IPS DF 4.7 (cell line): ENCODE results near the gene HOXB4.

Experiments used
- DNase-seq: peaks from one replicate; pipeline ENCODE4 v3.0.0-alpha.2; 2013; ENCODE audit warnings: low spot score; ENCODE audit errors: extremely low read depth

The HOXB4 gene

DNA sequence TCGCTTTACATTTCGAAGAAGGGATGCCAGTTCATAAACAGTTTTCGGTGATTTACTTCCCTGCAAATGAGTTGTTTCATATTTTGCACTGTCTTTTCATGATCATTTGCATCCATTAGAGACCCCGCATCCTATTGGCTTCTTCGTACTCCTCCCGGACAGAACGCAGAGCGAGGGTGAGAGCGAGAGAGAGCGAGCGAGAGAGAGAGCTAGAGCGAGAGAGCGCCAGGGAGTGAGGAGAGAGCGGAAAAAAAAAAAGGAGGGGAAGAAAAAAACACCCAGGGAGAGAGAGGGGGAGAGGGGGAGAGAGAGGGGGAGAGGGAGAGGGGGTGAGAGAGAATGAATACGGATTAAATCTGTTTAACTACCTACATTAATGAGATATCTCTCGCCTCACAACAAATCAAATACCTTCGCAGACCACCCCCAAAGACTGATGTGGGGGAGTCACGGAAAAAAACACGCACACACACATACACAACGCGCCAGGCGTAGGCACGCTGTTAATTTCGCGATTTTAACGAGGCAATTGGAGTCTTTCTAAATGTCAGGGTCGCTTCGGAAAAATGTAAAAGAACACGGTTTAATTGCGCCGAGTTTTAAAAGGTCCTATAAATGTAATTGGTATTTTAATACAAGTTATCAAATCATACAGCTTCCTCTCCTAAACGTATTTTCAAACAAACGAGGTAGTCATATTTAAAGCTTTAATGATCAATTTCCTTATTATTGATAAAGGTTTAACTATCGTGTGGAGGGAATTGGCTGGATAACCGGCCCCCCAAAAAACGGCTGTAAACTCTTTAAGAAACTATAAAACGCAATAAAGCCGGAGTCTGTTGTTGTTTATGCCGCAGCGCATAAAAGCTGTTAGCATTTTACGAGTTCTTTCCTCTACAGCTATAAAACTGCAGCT lies 37.2 kb upstream of the HOXB4 start, which contains the start of gene HOXB8:
HOXB8 (minus strand) TSS at position 246 of the 916 bp plus-strand sequence. CDS start 588 bp downstream, outside the sequence.
- DNase-seq = no peak

DNA sequence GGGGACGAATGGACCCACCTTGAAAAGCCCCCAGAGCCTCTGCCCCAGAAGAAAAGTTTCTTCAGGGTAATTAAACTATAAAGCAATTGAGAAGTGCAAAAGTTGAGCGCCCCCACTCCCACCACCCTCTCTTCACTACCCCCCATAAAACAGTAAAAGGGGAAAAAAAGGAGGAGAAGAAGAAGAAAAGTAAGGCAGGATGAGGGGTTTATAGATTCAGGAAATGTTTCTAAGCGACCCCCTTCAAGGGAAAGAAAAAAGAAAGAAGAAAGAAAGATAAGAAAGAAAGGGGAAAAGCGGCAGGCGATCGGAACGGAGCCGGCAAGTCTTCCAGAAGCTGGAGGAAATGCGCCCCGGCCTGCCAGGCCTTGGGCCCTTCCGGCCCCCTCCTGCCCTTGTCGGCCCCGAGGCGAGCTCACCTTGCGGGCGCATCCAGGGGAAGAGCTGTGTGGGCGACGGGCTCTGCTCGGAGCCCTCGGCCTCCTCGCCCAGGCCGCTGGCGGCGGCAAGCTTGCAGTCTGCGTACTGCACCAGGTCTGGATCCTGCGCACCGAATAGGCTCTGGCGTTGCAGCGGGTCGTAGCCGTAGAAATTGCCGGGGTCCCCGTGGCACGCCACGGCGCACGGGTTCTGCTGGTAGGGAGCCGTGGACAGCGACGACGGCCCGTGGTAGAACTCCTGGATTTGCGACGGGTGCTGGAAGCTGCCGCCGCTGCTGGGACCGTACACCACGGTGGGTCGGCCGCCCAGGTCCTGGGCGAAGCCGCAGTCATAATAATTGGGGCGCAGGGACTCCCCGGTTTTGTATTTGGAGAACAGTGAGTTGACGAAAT lies 35.9 kb upstream of the HOXB4 start:
- no peak for DNase-seq

DNA sequence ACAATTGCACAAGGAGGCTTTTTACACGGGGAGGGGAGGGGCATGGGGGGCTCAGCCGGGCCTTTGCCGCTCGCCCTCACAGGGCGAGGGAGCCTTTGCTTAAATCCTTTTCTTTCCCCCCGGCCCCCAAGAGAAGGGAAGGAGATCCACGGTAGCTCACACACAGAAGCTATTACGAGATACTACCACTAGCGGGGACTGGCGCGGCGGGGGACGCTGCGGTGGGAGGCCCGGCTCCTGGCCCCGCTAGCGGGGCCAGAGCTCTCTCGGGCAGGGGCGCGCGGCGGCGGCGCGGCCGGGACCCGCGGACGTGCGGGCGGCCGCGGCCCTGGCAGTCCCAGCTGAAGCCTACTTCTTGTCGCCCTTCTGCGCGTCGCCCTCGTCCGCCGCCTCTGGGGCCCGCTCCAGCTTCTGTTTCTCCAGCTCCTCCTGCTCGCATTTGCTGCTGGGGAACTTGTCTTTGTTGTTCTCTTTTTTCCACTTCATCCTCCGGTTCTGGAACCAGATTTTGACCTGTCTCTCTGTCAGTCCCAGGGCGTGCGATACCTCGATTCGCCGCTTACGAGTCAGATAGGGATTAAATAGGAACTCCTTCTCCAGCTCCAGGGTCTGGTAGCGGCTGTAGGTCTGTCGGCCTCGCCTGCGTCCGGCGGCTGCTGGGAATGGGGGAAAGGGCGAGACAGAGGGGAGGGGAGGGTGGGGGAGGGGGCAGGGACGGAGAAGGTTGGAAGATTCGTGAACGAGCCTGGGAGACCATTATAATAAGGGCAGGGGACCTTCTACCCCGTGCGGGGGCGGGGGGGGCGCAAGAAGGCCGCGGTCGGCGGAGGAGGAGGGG lies 34.9 kb upstream of the HOXB4 start:
- DNase-seq = no peak

GRCh38 chr17:48612456-48612853 lies 34.3 kb upstream of the HOXB4 start:
- no peak for DNase-seq

- no peak for DNase-seq
Observed at GRCh38 chr17:48611681-48612455, 33.7 kb upstream of the HOXB4 start.

DNA sequence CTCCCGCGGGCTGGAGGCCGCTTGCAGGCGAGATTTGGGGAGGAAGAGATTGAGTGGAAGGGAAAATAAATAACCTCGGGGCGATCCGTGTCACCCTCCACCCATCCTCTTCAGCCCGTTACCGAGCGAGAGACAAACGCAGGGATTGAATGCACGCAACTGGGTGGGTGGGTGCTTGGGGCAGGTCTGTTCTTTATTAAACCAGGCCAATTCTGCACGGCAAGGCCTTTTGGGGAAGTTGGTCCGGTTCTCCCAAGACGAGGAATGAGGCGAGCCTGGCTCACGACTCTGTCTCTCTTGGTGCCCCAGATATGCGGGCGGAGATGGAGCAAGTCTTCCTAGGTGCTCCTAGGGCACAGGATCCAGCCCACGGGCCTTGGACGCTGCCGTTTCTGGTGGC lies 33.1 kb upstream of the HOXB4 start:
- no peak for DNase-seq

DNA sequence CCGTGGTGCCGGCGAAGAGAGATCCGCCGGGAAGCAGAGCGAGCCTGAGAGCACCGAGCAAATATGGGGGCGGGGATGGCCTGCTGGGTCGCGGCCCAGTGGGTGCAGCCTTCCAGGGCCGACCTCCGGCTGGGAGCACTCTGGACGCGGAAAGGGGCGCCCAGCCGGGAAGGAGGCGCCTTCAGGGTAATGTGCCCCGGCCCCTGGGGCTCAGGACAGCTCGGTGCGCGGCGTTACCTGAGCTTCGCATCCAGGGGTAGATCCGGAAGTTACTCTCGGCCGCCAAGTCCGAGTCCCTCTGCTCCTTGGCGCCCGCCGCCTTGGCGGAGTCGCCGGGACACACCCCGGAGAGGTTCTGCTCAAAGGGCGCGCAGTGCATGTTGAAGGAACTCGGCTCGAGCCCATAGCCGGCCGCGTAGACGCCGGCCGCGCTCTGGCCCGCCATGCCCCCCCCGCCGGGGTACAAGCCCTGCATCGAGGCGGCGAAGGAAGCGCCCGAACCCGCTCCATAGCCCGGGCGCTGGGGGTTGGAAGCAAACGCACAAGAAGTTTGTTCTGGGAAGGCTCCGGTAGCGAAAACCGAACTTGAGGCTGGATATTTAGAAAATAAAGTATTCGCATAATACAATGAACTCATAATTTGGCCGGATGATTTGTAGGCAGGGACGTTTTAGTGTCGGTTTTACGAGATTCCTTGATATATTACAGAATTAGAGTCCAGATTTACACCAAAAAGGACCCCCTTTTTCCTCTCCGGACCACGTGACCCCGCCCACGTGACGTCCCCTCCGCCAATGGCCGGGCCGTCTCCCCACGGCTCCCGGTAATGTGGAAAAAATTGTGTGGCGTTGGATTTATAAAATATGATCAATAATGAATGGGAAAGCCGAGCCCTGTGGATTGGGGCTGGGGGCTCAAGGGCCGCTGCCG lies 32.4 kb upstream of the HOXB4 start, which contains the start of gene HOXB7:
HOXB7 (minus strand) TSS at position 736 of the 930 bp plus-strand sequence; CDS start at position 637, 99 bp downstream.
- no peak for DNase-seq

DNA sequence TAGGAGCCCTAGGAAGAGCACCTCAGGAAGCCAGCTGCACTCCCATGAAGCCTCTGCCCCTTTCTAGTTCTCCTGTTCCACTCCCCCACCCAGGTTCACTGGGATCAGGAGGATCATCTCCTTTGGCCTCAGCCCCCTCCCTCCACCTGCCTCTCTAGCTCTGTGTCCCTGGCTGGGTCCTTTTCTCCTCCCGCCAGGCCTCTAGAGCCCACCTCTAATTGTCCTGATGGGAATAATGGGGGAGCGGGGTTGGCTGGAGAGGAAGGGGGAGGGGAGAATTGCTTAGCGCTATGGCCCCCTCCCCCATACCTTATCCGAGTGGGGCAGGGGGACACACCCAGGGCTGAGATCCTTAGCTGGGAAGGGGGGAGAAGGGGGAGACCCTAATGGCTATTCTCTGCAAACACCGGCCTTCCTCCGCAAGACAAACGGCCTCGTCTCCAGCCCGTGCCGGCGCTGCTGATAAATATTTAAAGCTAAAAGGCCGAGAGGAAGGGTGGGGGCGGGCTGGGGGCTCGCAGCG lies 31.7 kb upstream of the HOXB4 start:
- no peak for DNase-seq

- DNase-seq = no peak
Observed at GRCh38 chr17:48609033-48609432, 30.9 kb upstream of the HOXB4 start.

DNA sequence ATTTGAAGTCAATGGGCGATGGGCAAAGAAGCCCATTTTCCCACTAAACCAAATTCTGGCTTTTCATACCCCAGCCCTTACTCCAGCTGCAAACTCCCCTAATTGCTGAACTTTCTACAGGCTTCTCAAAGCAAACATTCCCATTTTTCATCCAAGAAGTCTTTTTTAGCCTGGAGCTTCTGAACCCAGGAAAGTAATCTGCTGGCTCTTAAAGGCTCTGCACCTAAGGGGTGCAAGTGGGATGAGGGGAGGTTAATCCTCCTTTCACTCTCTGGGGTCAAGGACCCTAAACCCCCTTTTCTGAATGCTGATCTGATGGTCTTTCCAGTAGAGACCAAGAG lies 30.3 kb upstream of the HOXB4 start:
- DNase-seq = no peak

DNA sequence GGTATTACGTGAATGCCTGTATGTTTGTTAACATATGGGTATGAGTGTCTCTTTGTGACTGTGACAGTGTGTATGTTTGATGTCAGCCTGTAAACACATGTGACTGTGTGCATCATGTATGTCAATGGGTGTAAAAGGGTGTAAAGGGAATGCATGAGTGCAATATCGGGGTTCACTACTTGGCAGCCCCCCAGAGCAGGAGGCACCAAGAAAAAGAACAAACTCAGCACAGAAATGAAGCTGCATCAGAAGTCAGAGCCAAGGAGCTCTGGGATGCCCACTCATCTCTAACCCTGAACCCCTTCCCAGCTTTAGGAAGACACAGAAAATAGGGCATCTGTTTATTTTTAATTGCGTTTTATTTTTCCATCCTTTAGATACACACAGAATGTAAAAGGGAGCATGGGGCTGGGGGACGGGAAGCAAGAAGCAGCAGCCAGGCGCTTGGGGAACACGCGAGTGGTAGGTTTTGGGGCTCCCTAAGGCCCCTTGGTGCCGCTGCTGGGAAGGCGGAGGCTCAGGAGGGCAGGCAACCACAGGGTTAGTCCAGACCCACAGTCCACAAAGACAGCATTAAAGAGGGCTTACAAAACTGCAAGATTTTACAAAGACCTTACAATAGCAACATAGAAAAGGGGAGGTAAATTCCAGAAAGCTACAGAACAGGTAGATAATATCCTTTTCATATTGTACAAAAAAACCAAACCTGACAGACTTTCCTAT lies 28.9 kb upstream of the HOXB4 start:
- no peak for DNase-seq

- no peak for DNase-seq
Observed at GRCh38 chr17:48605991-48606891, 28.1 kb upstream of the HOXB4 start.

- no peak for DNase-seq
Observed at GRCh38 chr17:48605409-48605919, 27.3 kb upstream of the HOXB4 start.

DNA sequence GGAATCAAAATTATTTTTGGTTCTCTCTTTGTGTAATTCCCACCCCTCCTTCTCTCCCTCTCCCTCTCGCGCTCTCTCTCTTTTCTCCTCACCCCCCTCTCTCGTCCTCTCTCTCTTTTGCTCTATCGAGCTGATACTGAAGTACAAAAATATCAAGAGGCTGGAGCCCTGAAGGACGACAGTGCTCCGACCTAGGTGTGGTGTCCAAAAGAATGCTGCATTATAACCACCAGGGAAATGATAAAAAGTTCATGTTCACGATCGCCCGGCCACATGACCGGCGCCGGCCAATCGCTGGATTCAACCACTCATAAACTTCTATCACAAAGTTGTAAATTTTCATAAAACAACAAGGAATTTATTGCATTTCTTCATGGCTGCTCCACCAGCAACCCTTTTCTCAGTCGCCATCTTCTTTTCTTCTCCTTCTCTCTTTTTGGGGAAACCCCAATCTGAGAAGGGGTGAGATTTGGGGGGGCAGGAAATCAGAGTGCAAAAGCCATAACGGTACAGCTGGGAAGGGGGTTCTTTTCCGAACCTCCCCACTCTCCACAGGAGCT lies 26.7 kb upstream of the HOXB4 start, which contains the start of gene HOXB6:
HOXB6 (minus strand) TSS at position 217 of the 560 bp plus-strand sequence. CDS start 6,836 bp downstream, outside the sequence.
- DNase-seq = no peak

DNA sequence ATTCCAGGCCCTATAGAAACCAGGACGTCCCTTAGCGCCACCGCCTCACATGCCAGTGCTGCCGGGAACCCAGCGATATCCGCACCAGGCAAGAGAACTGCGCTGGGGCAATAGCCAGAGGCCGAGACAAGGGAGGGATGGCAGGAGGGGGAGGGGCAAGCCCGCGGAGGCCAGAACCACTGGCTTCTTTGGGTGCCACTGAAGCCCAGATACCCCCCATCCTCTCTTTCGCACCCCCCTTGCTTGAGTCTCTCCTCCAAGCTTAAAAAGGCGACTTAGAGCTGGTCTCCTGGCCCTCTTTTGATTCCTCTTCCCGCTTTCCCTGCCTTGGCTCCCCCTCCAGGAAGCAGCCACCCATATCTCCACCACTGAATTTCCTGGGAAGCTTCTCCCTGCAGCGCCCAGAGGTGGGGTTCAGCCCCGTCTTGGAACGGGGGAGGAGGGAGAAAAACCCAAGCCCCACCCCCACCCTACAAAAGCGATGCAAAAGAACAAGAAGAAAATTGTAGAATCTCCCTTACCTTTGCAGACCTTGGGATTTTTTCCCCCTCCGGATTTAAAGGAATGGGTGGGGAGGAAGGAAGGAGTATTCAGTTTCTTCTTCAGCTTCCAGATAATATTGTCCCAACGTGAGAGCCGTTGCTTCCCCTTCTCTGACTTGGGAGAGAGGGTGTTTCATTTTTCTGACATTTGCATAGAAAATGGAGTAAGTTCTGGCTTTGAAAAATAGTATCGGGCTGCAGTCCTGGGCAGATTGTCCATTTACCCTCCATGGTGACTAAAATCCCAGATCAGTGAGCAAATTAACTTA lies 26.0 kb upstream of the HOXB4 start:
- DNase-seq = no peak
